A549 (cell line): ENCODE data around the gene NPFFR2. TPM values are rescaled to one million over a fixed set of nuclear protein-coding genes. Genes with fewer than 3 reads are reported as not detected.

Experiments
- ATAC-seq, 2 experiments: fragments of 200-7000 bp in 1 of 2; fragments of >200 bp in 1 of 2; cut with Nextera tagmentation in 1 of 2; cut with Tn5 transposase in 1 of 2; 3 replicates each; pipeline versions ENCODE4 v1.8.0 to v1.9.1; 2018 to 2020; ENCODE audit warnings: mild to moderate bottlenecking in 1 of 2, moderate library complexity in 1 of 2
- CTCF ChIA-PET: fragments of 300-600 bp; sonication (Branson Sonifier 250); formaldehyde crosslinking; extraction: SDS; loops from one replicate; lab custom pipeline; 2021; ENCODE audit warnings: antibody characterized with exemption, inconsistent platforms; lab: Yijun Ruan, JAX
- POLR2A ChIA-PET: fragments of 350-600 bp; formaldehyde crosslinking; extraction: SDS; loops from one replicate; lab custom pipeline; 2021; ENCODE audit warnings: antibody characterized with exemption, inconsistent platforms; lab: Yijun Ruan, JAX
- DNase-seq, 2 experiments: peaks; one replicate each; pipeline versions ENCODE4 v3.0.0 to v3.0.0-alpha.2; 2011 to 2016; ENCODE audit warnings: low read depth in 1 of 2, low spot score in 1 of 2
- FAIRE-seq: peaks from 2 replicates; lab custom pipeline; 2011; peaks lifted over from hg19 to GRCh38; lab: Jason Lieb, UNC
- H3K27ac ChIP-seq, 2 experiments: fragments of >200 bp; sonication (Bioruptor Twin); formaldehyde crosslinking; 3 replicates each; pipeline ENCODE4 v1.5.1; 2016 to 2017
- H3K4me1 ChIP-seq: fragments of >200 bp; sonication (Bioruptor Twin); formaldehyde crosslinking; 3 replicates; pipeline ENCODE4 v1.6.1; 2016
- H3K4me2 ChIP-seq: fragments of >200 bp; sonication (Bioruptor Twin); formaldehyde crosslinking; 3 replicates; pipeline ENCODE4 v1.6.1; 2016
- H3K4me3 ChIP-seq: fragments of >200 bp; sonication (Bioruptor Twin); formaldehyde crosslinking; 3 replicates; pipeline ENCODE4 v1.5.1; 2016
- H3K9me3 ChIP-seq: fragments of >200 bp; sonication (Bioruptor Twin); formaldehyde crosslinking; 3 replicates; pipeline ENCODE4 v1.6.1; 2016
- CHD4 ChIP-seq: fragments of 200-600 bp; sonication (generic); IDR thresholded peaks from 2 replicates; pipeline ENCODE4 v1.6.1; 2016; ENCODE audit warnings: antibody characterized with exemption, mild to moderate bottlenecking, borderline replicate concordance
- EHF ChIP-seq: fragments of 250-450 bp; sonication (Bioruptor Pico); IDR thresholded peaks from 2 replicates; pipeline ENCODE4 v1.5.0; 2020; ENCODE audit warnings: mild to moderate bottlenecking
- ESRRA ChIP-seq: fragments of 150-350 bp; IDR thresholded peaks from 2 replicates; pipeline ENCODE4 v1.6.1; 2014; ENCODE audit warnings: mild to moderate bottlenecking, low read length, borderline replicate concordance
- FOSB ChIP-seq: fragments of 250-450 bp; sonication (Bioruptor Pico); IDR thresholded peaks from 2 replicates; pipeline ENCODE4 v1.5.0; 2020; ENCODE audit warnings: mild to moderate bottlenecking, moderate library complexity
- FOSL2 ChIP-seq, 2 experiments: fragments of 450-650 bp in 1 of 2; fragments of >200 bp in 1 of 2; sonication (Bioruptor Twin) in 1 of 2; formaldehyde crosslinking; IDR thresholded peaks; 2 replicates each; pipeline versions ENCODE4 v1.5.0 to v1.6.1; 2016 to 2020; ENCODE audit warnings: mild to moderate bottlenecking in 1 of 2, moderate library complexity in 1 of 2
- HOXA7 ChIP-seq: fragments of 250-450 bp; sonication (Bioruptor Pico); IDR thresholded peaks from 2 replicates; pipeline ENCODE4 v1.5.0; 2020; ENCODE audit warnings: mild to moderate bottlenecking, moderate library complexity
- MAZ ChIP-seq: fragments of 150-350 bp; IDR thresholded peaks from 2 replicates; pipeline ENCODE4 v1.6.1; 2014; ENCODE audit warnings: antibody characterized with exemption, low read depth, low read length, borderline replicate concordance
- MYC ChIP-seq: IDR thresholded peaks from 2 replicates; pipeline ENCODE4 v1.6.1; 2012; ENCODE audit warnings: mild to moderate bottlenecking, inconsistent platforms, low read length, improper control_type of control experiment, borderline replicate concordance
- NFE2L2 ChIP-seq: fragments of 150-350 bp; conservative IDR thresholded peaks from 2 replicates; pipeline ENCODE4 v1.6.1; 2014; ENCODE audit warnings: low read length
- NPAS2 ChIP-seq: fragments of 250-450 bp; sonication (Bioruptor Pico); IDR thresholded peaks from 2 replicates; pipeline ENCODE4 v1.8.0; 2022; ENCODE audit warnings: mild to moderate bottlenecking, moderate library complexity, borderline replicate concordance
- POLR2A ChIP-seq: IDR thresholded peaks from 2 replicates; pipeline ENCODE4 v1.6.1; 2012; ENCODE audit warnings: mild to moderate bottlenecking, low read length
- POLR2AphosphoS2 ChIP-seq: conservative IDR thresholded peaks from 2 replicates; pipeline ENCODE4 v1.6.1; 2012; ENCODE audit warnings: low read length, improper control_type of control experiment, inconsistent platforms
- RARB ChIP-seq: fragments of 250-450 bp; sonication (Bioruptor Pico); IDR thresholded peaks from 2 replicates; pipeline ENCODE4 v1.8.0; 2021; ENCODE audit warnings: mild to moderate bottlenecking, moderate library complexity
- RCOR1 ChIP-seq: fragments of 150-350 bp; IDR thresholded peaks from 2 replicates; pipeline ENCODE4 v1.6.1; 2014; ENCODE audit warnings: antibody characterized with exemption, low read length, low read depth
- RFX5 ChIP-seq: fragments of 450-650 bp; IDR thresholded peaks from 2 replicates; pipeline ENCODE4 v1.7.1; 2014; ENCODE audit warnings: antibody characterized with exemption, mild to moderate bottlenecking, moderate library complexity
- RNF2 ChIP-seq: fragments of 200-600 bp; sonication (generic); IDR thresholded peaks from 2 replicates; pipeline ENCODE4 v1.6.1; 2016; ENCODE audit warnings: low read depth, mild to moderate bottlenecking, antibody characterized with exemption, moderate library complexity, borderline replicate concordance
- SMC3 ChIP-seq: fragments of >200 bp; sonication (Bioruptor Twin); formaldehyde crosslinking; IDR thresholded peaks from 3 replicates; pipeline ENCODE4 v1.6.1; 2018; ENCODE audit warnings: inconsistent platforms
- ZC3H11A ChIP-seq: fragments of 450-650 bp; IDR thresholded peaks from 2 replicates; pipeline ENCODE4 v1.6.1; 2014; ENCODE audit warnings: antibody characterized with exemption, mild to moderate bottlenecking
- ZNF302 ChIP-seq: fragments of 250-450 bp; sonication (Bioruptor Pico); IDR thresholded peaks from 2 replicates; pipeline ENCODE4 v1.9.0; 2021; ENCODE audit warnings: inconsistent platforms, mild to moderate bottlenecking, moderate library complexity
- ZSCAN20 ChIP-seq: fragments of 250-450 bp; sonication (Bioruptor Pico); IDR thresholded peaks from 2 replicates; pipeline ENCODE4 v1.8.0; 2022; ENCODE audit warnings: mild to moderate bottlenecking, moderate library complexity
- WGBS: methylation state at CpG from one replicate; pipeline ENCODE4 v1.1.6; 2017; ENCODE audit errors: missing lambda C conversion rate; 5-methylcytosine and 5-hydroxymethylcytosine counted together
- polyA plus RNA-seq, 4 experiments: library from polyadenylated mRNA; depleted of rRNA in 3 of 4; stranded (reverse); fragments of >200 nt; fragmentation: RNase III in 1 of 4; extraction: RNeasy Plus Mini Kit Qiagen cat#74134 plus additional on column Dnase treatment in 1 of 4; gene quantifications; 2 replicates in 3 of 4; 3 replicates in 1 of 4; pipeline ENCODE4 v1.2.3, GENCODE V29; 2011 to 2017
- TF ChIP-seq, protein P1 (sequence below): IDR thresholded peaks from 2 replicates; pipeline ENCODE4 v1.6.1; 2012; ENCODE audit warnings: low read depth, borderline replicate concordance
- TF ChIP-seq, protein P2 (sequence below): fragments of >200 bp; sonication (Bioruptor Twin); formaldehyde crosslinking; IDR thresholded peaks from 2 replicates; pipeline ENCODE4 v1.6.1; 2016
- TF ChIP-seq, protein P3 (sequence below): fragments of 450-650 bp; IDR thresholded peaks from 2 replicates; pipeline ENCODE4 v1.6.1; 2014; ENCODE audit warnings: antibody characterized with exemption
- TF ChIP-seq, protein P4 (sequence below): fragments of 250-450 bp; sonication (Bioruptor Pico); IDR thresholded peaks from 2 replicates; pipeline ENCODE4 v1.5.0; 2020; ENCODE audit warnings: low read depth, mild to moderate bottlenecking, moderate library complexity
- TF ChIP-seq, protein P5 (sequence below): fragments of 200-600 bp; sonication (generic); IDR thresholded peaks from 2 replicates; pipeline ENCODE4 v1.6.1; 2016; ENCODE audit warnings: antibody characterized with exemption, mild to moderate bottlenecking, moderate library complexity

Gene NPFFR2
- polyA plus RNA-seq, 2 of the 4 experiments (the other 2 are of a cell fraction) = not detected

DNA sequence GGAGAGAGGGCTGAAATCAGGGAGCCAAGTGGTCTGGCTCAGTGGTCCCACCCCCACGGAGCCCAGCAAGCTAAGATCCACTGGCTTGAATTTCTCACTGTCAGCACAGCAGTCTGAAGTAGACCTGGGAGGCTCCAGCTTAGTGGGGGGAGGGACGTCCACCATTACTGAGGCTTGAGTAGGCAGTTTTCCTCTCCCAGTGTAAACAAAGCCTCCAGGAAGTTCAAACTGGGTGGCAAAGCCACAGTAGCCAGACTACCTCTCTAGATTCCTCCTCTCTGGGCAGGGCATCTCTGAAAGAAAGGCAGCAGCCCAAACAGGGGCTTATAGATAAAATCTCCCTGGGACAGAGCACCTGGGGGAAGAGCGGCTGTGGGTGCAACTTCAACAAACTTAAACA lies 88.1 kb downstream of the NPFFR2 start:
- no peak for DNase-seq
- CTCF ChIA-PET = no interaction called here
- 43% methylated on average over 2 of the region's 3 CpGs for WGBS
- no peaks in the 10 kb centered on the region for H3K4me1 ChIP-seq
- no peak for TF ChIP-seq POLR2A
- TF ChIP-seq, protein P1, sequence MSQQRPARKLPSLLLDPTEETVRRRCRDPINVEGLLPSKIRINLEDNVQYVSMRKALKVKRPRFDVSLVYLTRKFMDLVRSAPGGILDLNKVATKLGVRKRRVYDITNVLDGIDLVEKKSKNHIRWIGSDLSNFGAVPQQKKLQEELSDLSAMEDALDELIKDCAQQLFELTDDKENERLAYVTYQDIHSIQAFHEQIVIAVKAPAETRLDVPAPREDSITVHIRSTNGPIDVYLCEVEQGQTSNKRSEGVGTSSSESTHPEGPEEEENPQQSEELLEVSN = no peak
- TF ChIP-seq RNF2 = no peak
- TF ChIP-seq, protein P2, sequence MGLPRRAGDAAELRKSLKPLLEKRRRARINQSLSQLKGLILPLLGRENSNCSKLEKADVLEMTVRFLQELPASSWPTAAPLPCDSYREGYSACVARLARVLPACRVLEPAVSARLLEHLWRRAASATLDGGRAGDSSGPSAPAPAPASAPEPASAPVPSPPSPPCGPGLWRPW = no peak
- TF ChIP-seq ZNF302 (CRISPR knock-in tag) = no peak
- TF ChIP-seq, protein P3, sequence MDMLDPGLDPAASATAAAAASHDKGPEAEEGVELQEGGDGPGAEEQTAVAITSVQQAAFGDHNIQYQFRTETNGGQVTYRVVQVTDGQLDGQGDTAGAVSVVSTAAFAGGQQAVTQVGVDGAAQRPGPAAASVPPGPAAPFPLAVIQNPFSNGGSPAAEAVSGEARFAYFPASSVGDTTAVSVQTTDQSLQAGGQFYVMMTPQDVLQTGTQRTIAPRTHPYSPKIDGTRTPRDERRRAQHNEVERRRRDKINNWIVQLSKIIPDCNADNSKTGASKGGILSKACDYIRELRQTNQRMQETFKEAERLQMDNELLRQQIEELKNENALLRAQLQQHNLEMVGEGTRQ = no peak
- no peak for TF ChIP-seq MAZ
- TF ChIP-seq RCOR1 = no peak
- TF ChIP-seq, protein P4, sequence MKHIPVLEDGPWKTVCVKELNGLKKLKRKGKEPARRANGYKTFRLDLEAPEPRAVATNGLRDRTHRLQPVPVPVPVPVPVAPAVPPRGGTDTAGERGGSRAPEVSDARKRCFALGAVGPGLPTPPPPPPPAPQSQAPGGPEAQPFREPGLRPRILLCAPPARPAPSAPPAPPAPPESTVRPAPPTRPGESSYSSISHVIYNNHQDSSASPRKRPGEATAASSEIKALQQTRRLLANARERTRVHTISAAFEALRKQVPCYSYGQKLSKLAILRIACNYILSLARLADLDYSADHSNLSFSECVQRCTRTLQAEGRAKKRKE (CRISPR knock-in tag) = no peak
- TF ChIP-seq ZSCAN20 (CRISPR knock-in tag) = no peak
- no peak for TF ChIP-seq NPAS2
- TF ChIP-seq FOSB = no peak
- no peak for TF ChIP-seq ESRRA
- no peak for TF ChIP-seq RARB (CRISPR knock-in tag)
- TF ChIP-seq, all 56 proteins: peak for 0
- no peaks in the 10 kb centered on the region for H3K9me3 ChIP-seq
- no peak for ATAC-seq
- no peak for FAIRE-seq
- no peak overlapping the region for H3K27ac ChIP-seq
- H3K4me2 ChIP-seq = no peak overlapping the region
- H3K4me3 ChIP-seq = no peak overlapping the region
- POLR2A ChIA-PET = no interaction called here

DNA sequence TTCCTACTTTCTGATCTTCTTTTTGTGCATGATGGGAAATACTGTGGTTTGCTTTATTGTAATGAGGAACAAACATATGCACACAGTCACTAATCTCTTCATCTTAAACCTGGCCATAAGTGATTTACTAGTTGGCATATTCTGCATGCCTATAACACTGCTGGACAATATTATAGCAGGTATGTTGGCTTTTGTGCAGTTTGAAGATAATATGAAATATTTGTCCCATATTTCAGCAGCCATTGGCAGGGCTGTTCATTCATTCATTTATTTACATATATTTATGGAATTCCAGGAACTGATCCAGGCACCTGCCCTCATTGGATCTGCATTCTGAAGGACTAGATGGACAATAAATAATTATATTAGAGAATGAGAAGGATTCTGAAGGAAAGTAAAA lies 96.9 kb downstream of the NPFFR2 start:
- CTCF ChIA-PET = no interaction called here
- no peak for FAIRE-seq

More for the DNA sequence above, 96.9 kb downstream of the NPFFR2 start:
- Histone ChIP-seq H3K9me3 (no peaks in the 10 kb centered on the region), H3K27ac (no peak overlapping the region), H3K4me3 (no peak overlapping the region), H3K4me1 (no peaks in the 10 kb centered on the region), H3K4me2 (no peak overlapping the region)
- no peak for TF ChIP-seq NFE2L2
- no peak for TF ChIP-seq POLR2A
- no peak for TF ChIP-seq POLR2AphosphoS2
- TF ChIP-seq RFX5 = no peak
- no peak for TF ChIP-seq HOXA7 (CRISPR knock-in tag)
- no peak for TF ChIP-seq FOSB
- TF ChIP-seq ZNF302 (CRISPR knock-in tag) = no peak
- no peak for TF ChIP-seq RARB (CRISPR knock-in tag)
- TF ChIP-seq, protein P5, sequence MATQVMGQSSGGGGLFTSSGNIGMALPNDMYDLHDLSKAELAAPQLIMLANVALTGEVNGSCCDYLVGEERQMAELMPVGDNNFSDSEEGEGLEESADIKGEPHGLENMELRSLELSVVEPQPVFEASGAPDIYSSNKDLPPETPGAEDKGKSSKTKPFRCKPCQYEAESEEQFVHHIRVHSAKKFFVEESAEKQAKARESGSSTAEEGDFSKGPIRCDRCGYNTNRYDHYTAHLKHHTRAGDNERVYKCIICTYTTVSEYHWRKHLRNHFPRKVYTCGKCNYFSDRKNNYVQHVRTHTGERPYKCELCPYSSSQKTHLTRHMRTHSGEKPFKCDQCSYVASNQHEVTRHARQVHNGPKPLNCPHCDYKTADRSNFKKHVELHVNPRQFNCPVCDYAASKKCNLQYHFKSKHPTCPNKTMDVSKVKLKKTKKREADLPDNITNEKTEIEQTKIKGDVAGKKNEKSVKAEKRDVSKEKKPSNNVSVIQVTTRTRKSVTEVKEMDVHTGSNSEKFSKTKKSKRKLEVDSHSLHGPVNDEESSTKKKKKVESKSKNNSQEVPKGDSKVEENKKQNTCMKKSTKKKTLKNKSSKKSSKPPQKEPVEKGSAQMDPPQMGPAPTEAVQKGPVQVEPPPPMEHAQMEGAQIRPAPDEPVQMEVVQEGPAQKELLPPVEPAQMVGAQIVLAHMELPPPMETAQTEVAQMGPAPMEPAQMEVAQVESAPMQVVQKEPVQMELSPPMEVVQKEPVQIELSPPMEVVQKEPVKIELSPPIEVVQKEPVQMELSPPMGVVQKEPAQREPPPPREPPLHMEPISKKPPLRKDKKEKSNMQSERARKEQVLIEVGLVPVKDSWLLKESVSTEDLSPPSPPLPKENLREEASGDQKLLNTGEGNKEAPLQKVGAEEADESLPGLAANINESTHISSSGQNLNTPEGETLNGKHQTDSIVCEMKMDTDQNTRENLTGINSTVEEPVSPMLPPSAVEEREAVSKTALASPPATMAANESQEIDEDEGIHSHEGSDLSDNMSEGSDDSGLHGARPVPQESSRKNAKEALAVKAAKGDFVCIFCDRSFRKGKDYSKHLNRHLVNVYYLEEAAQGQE = no peak
- TF ChIP-seq CHD4 = no peak
- TF ChIP-seq, protein P1 = no peak
- no peak for TF ChIP-seq EHF (CRISPR knock-in tag)
- TF ChIP-seq ZC3H11A = no peak
- no peak for TF ChIP-seq SMC3
- no peak for TF ChIP-seq MYC
- no peak for TF ChIP-seq RNF2
- TF ChIP-seq ESRRA = no peak
- TF ChIP-seq FOSL2 (IDR thresholded peaks at IDR 0.05) = no peak
- TF ChIP-seq FOSL2 (CRISPR knock-in tag; IDR thresholded peaks at IDR 0.05) = no peak
- TF ChIP-seq MAZ = no peak
- DNase-seq = no peak
- ATAC-seq = no peak
- POLR2A ChIA-PET = no interaction called here
